ENCODE measurements around the gene PKHD1.

- no peak for TF ChIP-seq POLR2A (IDR thresholded peaks at IDR 0.05)
- TF ChIP-seq, protein P1, sequence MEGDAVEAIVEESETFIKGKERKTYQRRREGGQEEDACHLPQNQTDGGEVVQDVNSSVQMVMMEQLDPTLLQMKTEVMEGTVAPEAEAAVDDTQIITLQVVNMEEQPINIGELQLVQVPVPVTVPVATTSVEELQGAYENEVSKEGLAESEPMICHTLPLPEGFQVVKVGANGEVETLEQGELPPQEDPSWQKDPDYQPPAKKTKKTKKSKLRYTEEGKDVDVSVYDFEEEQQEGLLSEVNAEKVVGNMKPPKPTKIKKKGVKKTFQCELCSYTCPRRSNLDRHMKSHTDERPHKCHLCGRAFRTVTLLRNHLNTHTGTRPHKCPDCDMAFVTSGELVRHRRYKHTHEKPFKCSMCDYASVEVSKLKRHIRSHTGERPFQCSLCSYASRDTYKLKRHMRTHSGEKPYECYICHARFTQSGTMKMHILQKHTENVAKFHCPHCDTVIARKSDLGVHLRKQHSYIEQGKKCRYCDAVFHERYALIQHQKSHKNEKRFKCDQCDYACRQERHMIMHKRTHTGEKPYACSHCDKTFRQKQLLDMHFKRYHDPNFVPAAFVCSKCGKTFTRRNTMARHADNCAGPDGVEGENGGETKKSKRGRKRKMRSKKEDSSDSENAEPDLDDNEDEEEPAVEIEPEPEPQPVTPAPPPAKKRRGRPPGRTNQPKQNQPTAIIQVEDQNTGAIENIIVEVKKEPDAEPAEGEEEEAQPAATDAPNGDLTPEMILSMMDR (IDR thresholded peaks at IDR 0.05): no peak
Observed at GRCh38 chr6:51839726-51840374, 247.6 kb downstream of the PKHD1 start.

All from uterus (tissue), 2 donors.